Heart right ventricle (tissue), 16 donors: ENCODE data around the gene CPVL. TPM values are rescaled to one million over a fixed set of nuclear protein-coding genes. Genes with fewer than 3 reads are reported as not detected.

Experiments used
- ATAC-seq, 8 donors: fragments of 200-7000 bp; cut with Tn5 transposase; one replicate each; pipeline ENCODE4 v1.9.1; 2020; ENCODE audit warnings: mild to moderate bottlenecking in 8 of 8, moderate library complexity in 8 of 8, moderate number of reproducible peaks in 1 of 8
- DNase-seq, 2 donors: peaks; one replicate each; pipeline ENCODE4 v3.0.0-alpha.2; 2020
- H3K27ac ChIP-seq, 10 donors: fragments of 200-600 bp; sonication (generic) in 2 of 10; one replicate each; pipeline versions ENCODE4 v1.5.0 to v1.8.0; 2020 to 2022; ENCODE audit warnings: mild to moderate bottlenecking in 3 of 10
- H3K27me3 ChIP-seq, 7 donors: fragments of 200-600 bp; one replicate each; pipeline ENCODE4 v1.8.0; 2021 to 2022; ENCODE audit warnings: mild to moderate bottlenecking in 2 of 7
- H3K36me3 ChIP-seq, 9 donors: fragments of 200-600 bp; sonication (generic) in 1 of 9; one replicate each; pipeline versions ENCODE4 v1.5.0 to v1.8.0; 2020 to 2022; ENCODE audit warnings: mild to moderate bottlenecking in 2 of 9
- H3K4me1 ChIP-seq, 9 donors: fragments of 200-600 bp; sonication (generic) in 1 of 9; one replicate each; pipeline versions ENCODE4 v1.5.0 to v1.8.0; 2020 to 2022; ENCODE audit warnings: mild to moderate bottlenecking in 4 of 9
- H3K4me3 ChIP-seq, 10 donors: fragments of 200-600 bp; sonication (generic) in 2 of 10; one replicate each; pipeline versions ENCODE4 v1.5.0 to v1.8.0; 2020 to 2022; ENCODE audit warnings: mild to moderate bottlenecking in 7 of 10, moderate library complexity in 2 of 10
- H3K9me3 ChIP-seq, 11 donors: fragments of 200-600 bp in 10 of 11; sonication (generic) in 2 of 11; one replicate each; pipeline versions ENCODE4 v1.5.0 to v1.8.0; 2013 to 2022; ENCODE audit warnings: mild to moderate bottlenecking in 2 of 11, control low read depth in 1 of 11, moderate library complexity in 1 of 11
- WGBS, 2 donors: extraction: QIAGEN DNeasy Blood & Tissue Kit; methylation state at CpG; one replicate each; pipeline ENCODE4 v1.1.7; 2013; ENCODE audit warnings: inconsistent platforms in 1 of 2; 5-methylcytosine and 5-hydroxymethylcytosine counted together
- intact Hi-C, 10 donors: fragments of 100-400 bp; cut with DNase I; formaldehyde crosslinking; loops; one replicate each; pipeline versions ENCODE4 v1.11.1 to v1.14.2; 2022
- polyA plus RNA-seq, 2 donors: library from polyadenylated mRNA; stranded (reverse); fragments of 200-250 nt; gene quantifications; one replicate each; pipeline ENCODE4 v1.2.3, GENCODE V29; 2013
- total RNA-seq, 10 donors: library from RNA; stranded (reverse); fragmentation: NEBNext Ultra II Directional in 3 of 10; extraction: Animal tissue kit (Norgen Biotek cat#: 25700) in 3 of 10; gene quantifications; one replicate each; pipeline versions ENCODE4 v1.2.1 to v1.2.4, GENCODE V29; 2021 to 2023
- TF ChIP-seq, protein P1 (sequence below), 9 donors: fragments of 200-600 bp; sonication (generic) in 2 of 9; IDR thresholded peaks; one replicate each; pipeline versions ENCODE4 v1.5.0 to v1.8.0; 2021 to 2022; ENCODE audit warnings: antibody characterized with exemption in 9 of 9, mild to moderate bottlenecking in 5 of 9, moderate library complexity in 1 of 9
- donor health status: Arrhythmogenic right ventricular cardiomyopathy.
- donor health status: ischemic (EF 13 %, LVEDD 7.1; RV severe dilation, severe dysfunction).
- donor health status: healthy with polysubstance abuse.
- donor health status: DM: no; HTN: yes; CAD: no.
- donor health status: DM: no; HTN: no; CAD: no.
- donor health status: ischemic (EF 25% LVEDD 6.9; RV normal size, moderate dysfunction).
- donor health status: ischemic (EF 25% LVEDD 5.7; RV mildly dilated, moderate dysfunction).
- donor health status: healthy.
- donor health status: DM: yes; HTN: yes; CAD: no.
- donor health status: Ischemic cardiomyopathy.
- donor health status: ischemic (EF 35%, LVEDD 5.7; RV mildly dilated, moderate dysfunction).
- donor health status: nonischemic (EF 11% LVEDD 7.7; RV severe dilation, severe dysfunction).
- donor health status: DM: yes; HTN: yes; CAD: no.
- donor health status: PGD.
- donor health status: ischemic (EF 29% LVEDD 5.4; RV normal size, mild dysfunction).
- donor health status: nonischemic (EF 23%, LVEDD 6.1; RV moderate dilation, normal function).

The CPVL gene
- total and polyA plus RNA-seq, 12 donors = 49.4 to 215 (median 93.0) TPM

DNA sequence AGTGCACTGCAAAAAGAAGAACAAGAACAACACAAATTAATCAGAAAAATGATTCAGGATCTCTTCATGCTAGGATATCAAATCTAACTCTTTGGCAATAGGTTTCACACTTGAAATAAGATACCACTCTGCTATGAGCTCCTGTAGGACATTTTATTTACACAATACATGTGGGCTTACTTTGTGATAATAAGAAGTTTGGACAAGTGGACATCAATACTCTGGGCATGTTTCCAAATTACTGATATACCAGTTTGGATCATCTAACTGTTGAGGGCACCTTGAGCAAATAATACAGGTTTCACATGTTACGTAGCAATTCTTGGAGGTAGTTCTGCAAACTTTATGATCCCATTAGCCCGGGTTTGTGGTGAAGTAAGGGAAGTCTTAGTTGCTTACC lies 59.8 kb downstream of the CPVL start:
- H3K27ac ChIP-seq = peak overlapping the region in 2 of 10 donors; percentile 4 to 67
- no peak for DNase-seq
- peaks cover 0 to 48% (median 40%) of the 10 kb centered on the region in 9 donors for H3K4me1 ChIP-seq
- peaks cover 0 to 12% (median 0%) of the 10 kb centered on the region in 9 donors for H3K36me3 ChIP-seq
- intact Hi-C loops = loop anchor here in 1 of 10 donors (5.0 kb wide), 1 partner anchor 54 kb away; no protein-coding TSS in a partner anchor
- TF ChIP-seq, protein P1, sequence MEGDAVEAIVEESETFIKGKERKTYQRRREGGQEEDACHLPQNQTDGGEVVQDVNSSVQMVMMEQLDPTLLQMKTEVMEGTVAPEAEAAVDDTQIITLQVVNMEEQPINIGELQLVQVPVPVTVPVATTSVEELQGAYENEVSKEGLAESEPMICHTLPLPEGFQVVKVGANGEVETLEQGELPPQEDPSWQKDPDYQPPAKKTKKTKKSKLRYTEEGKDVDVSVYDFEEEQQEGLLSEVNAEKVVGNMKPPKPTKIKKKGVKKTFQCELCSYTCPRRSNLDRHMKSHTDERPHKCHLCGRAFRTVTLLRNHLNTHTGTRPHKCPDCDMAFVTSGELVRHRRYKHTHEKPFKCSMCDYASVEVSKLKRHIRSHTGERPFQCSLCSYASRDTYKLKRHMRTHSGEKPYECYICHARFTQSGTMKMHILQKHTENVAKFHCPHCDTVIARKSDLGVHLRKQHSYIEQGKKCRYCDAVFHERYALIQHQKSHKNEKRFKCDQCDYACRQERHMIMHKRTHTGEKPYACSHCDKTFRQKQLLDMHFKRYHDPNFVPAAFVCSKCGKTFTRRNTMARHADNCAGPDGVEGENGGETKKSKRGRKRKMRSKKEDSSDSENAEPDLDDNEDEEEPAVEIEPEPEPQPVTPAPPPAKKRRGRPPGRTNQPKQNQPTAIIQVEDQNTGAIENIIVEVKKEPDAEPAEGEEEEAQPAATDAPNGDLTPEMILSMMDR (IDR thresholded peaks at IDR 0.05) = no peak
- no peak for ATAC-seq
- no peak overlapping the region for H3K4me3 ChIP-seq
- WGBS, 2 donors = 88 to 89% methylated on average over 2 of the region's 2 CpGs
- no peaks in the 10 kb centered on the region for H3K9me3 ChIP-seq
- no peaks in the 10 kb centered on the region for H3K27me3 ChIP-seq

DNA sequence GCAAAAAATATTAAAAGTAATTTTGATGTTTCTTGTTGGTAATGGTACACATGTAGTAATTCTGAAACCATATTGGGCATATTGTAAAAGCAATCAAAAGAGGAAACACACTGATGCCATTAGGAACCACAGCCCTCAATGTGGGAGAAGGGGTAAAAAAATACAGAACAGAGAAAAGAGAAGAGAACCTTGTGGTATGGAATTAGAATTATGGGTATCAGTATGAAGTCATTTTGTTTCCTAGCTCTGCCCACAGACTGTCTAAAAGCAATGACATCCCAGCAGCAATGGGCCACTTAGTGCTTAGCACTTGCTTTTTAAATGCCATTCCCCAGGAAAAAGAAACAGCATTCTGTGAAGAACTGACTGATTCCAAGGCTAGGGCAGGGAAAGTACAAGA lies 61.5 kb downstream of the CPVL start:
- Histone ChIP-seq H3K9me3 (no peaks in the 10 kb centered on the region), H3K4me3 (no peak overlapping the region), H3K4me1 (peaks cover 0 to 39% (median 25%) of the 10 kb centered on the region in 9 donors), H3K36me3 (peaks cover 0 to 12% (median 0%) of the 10 kb centered on the region in 9 donors), H3K27me3 (no peaks in the 10 kb centered on the region), H3K27ac (no peak overlapping the region)
- no peak for DNase-seq
- intact Hi-C loops = loop anchor here in 1 of 10 donors (5.0 kb wide), 1 partner anchor 53 kb away; no protein-coding TSS in a partner anchor
- ATAC-seq = peak in 3 of 8 donors; percentile 46 to 62 (median 49)
- TF ChIP-seq, protein P1 (IDR thresholded peaks at IDR 0.05) = no peak

DNA sequence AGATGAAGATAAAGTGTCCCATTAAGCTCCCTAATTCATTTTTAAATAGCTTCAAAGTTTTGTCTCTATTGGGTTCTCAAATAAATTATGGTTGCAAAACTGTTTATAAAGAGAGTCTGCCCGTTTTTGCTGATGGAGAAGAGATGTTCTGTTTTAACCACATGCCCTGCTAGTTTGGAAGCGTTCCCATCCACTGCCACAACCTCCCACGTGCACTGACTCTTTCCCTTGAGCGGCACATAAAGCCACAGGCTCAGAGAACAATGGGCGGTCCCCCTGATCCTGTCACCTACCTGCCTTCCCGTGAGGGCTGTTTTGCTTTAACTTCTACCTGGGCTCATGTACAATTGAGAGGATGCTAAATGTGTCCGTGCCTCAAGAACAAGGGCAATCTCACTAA lies 65.5 kb downstream of the CPVL start:
- 72 to 81% methylated on average over 7 of the region's 7 CpGs for WGBS, 2 donors
- Histone ChIP-seq H3K4me3 (no peak overlapping the region), H3K27ac (no peak overlapping the region), H3K36me3 (peaks cover 0 to 10% (median 0%) of the 10 kb centered on the region in 9 donors), H3K27me3 (no peaks in the 10 kb centered on the region), H3K9me3 (no peaks in the 10 kb centered on the region), H3K4me1 (peaks cover 0 to 11% (median 0%) of the 10 kb centered on the region in 9 donors)
- ATAC-seq (no peak), DNase-seq (no peak)
- intact Hi-C loops = no loop called here
- TF ChIP-seq, protein P1 (IDR thresholded peaks at IDR 0.05) = no peak

DNA sequence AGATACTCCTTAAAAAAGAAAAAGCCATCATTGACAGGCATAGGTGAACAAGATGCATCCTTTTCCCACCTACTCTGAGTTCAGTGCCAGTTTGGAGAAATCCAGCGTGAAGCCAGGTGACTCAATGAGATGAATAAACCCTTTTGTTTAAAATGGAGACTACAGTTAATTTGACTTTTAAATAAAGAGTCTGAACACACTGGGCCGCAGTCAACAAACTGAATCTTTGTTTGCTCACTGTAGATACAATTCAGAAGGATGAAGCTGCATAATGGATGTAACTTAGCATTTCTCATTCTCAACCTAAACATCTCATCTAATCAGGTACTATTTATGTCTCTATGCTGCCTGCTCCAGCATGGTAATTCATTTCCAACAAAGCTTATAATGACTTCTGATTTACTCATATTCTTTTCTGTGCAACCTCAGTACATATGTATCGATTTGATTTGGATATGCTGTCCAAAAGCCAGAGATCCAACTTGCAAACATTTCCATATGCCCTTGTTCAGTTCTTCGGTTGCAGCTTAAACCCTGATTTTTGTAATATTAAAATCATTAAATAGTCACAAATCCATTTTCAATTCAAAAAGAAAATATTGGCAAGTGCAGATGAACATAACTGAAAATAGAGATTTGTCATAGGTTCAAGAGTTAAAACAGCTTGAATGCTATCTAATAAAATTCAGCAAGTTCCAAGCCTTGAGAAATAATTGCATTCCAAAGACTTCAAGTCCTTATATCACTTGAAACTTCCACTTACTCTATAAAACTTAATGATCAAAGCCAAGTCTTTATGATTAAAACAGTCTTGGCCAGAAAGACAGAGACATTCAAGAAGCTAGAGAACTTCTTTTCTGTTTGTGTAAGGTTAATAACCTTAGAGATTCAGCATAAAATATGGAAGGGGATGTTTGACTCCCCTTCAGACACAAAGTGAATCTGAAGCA lies 67.8 kb downstream of the CPVL start:
- WGBS, 2 donors = 93% methylated on average over 4 of the region's 4 CpGs
- no peak for DNase-seq
- Histone ChIP-seq H3K9me3 (no peaks in the 10 kb centered on the region), H3K27me3 (no peaks in the 10 kb centered on the region), H3K4me3 (no peak overlapping the region), H3K36me3 (peaks cover 0 to 4% (median 0%) of the 10 kb centered on the region in 9 donors), H3K4me1 (no peaks in the 10 kb centered on the region), H3K27ac (no peak overlapping the region)
- TF ChIP-seq, protein P1 (IDR thresholded peaks at IDR 0.05) = no peak
- intact Hi-C loops = no loop called here
- ATAC-seq = no peak
